ENCODE data around the gene CDRT15L2. TPM values are rescaled to one million over a fixed set of nuclear protein-coding genes. Genes with fewer than 3 reads are reported as not detected.
"Not testable (repeated sequence)": the region's sequence is repeated elsewhere in the genome, so short reads cannot be mapped to it uniquely, and the experiment has no call there.

CDRT15L2 gene
- total RNA-seq, 1 donor from 2014 or later, result not detected

- intact Hi-C loops (cut with micrococcal nuclease), result not testable (repeated sequence)
Observed at GRCh38 chr17:20573216-20573615, 6.3 kb upstream of the CDRT15L2 start.

- intact Hi-C loops (cut with micrococcal nuclease), result not testable (repeated sequence)
Observed at GRCh38 chr17:20575071-20575470, 4.5 kb upstream of the CDRT15L2 start.

GRCh38 chr17:20583891-20584577 lies 4.5 kb downstream of the CDRT15L2 start:
- intact Hi-C loops (cut with micrococcal nuclease), result not testable (repeated sequence)

GRCh38 chr17:20588744-20589453 lies 9.4 kb downstream of the CDRT15L2 start:
- intact Hi-C loops (cut with micrococcal nuclease), result not testable (repeated sequence)

- intact Hi-C loops (cut with micrococcal nuclease), result not testable (repeated sequence)
Observed at GRCh38 chr17:20589454-20589810, 9.9 kb downstream of the CDRT15L2 start.

- intact Hi-C loops (cut with micrococcal nuclease), result not testable (repeated sequence)
Observed at GRCh38 chr17:20591040-20591439, 11.5 kb downstream of the CDRT15L2 start.

GRCh38 chr17:20605568-20605967 lies 26.0 kb downstream of the CDRT15L2 start:
- intact Hi-C loops (cut with micrococcal nuclease), result not testable (repeated sequence)

- intact Hi-C loops (cut with micrococcal nuclease), result not testable (repeated sequence)
Observed at GRCh38 chr17:20609490-20609889, 30.0 kb downstream of the CDRT15L2 start.

GRCh38 chr17:20611309-20611708 lies 31.8 kb downstream of the CDRT15L2 start:
- intact Hi-C loops (cut with micrococcal nuclease), result no loop called here

GRCh38 chr17:20612635-20613034 lies 33.1 kb downstream of the CDRT15L2 start:
- intact Hi-C loops (cut with micrococcal nuclease), result no loop called here

- intact Hi-C loops (cut with micrococcal nuclease), result no loop called here
Observed at GRCh38 chr17:20613248-20613647, 33.7 kb downstream of the CDRT15L2 start.

GRCh38 chr17:20613905-20614304 lies 34.4 kb downstream of the CDRT15L2 start:
- intact Hi-C loops (cut with micrococcal nuclease), result no loop called here

GRCh38 chr17:20615461-20615860 lies 35.9 kb downstream of the CDRT15L2 start:
- intact Hi-C loops (cut with micrococcal nuclease), result not testable (repeated sequence)

Other genes starting within 250 kb of the CDRT15L2 start
- gene LGALS9B, start 112.2 kb upstream of the CDRT15L2 start, total RNA-seq, result 2.0 and 2.2 TPM in 2 replicates

Measured in T-helper 2 cell treated with Interferon-gamma antibody and Interleukin-4, amounts not matched to agents 100 ng/mL and 5 ng/mL, for 36 hours (primary cell).